ENCODE data around the gene SLC6A18.

- TF ChIP-seq CTCF (IDR thresholded peaks at IDR 0.05) (no peak), POLR2AphosphoS5 (IDR thresholded peaks at IDR 0.05) (no peak), POLR2A (IDR thresholded peaks at IDR 0.05) (no peak)
Observed at GRCh38 chr5:1225081-1225480, at the start of gene SLC6A18.

All from gastroesophageal sphincter (tissue), 3 donors.